Activated T-cell treated with anti-CD3 and anti-CD28 coated beads, Interleukin-2, amount 50 U/mL, for 24 hours (primary cell): ENCODE results near the gene STARD8.
A peak's percentile ranks its signal among the peaks of the same experiment; 100 is the strongest.
"Not testable (repeated sequence)": the region's sequence is repeated elsewhere in the genome, so short reads cannot be mapped to it uniquely, and the experiment has no call there.

Experiments used
- DNase-seq: peaks from one replicate; pipeline ENCODE4 v3.0.0-alpha.2; 2020
- H3K27ac Mint-ChIP-seq: 2 replicates; pipeline ENCODE4 v1.8.0; 2020; ENCODE audit warnings: mild to moderate bottlenecking, mixed read lengths
- H3K27me3 Mint-ChIP-seq: 2 replicates; pipeline ENCODE4 v1.8.0; 2020; ENCODE audit warnings: mixed read lengths
- H3K36me3 Mint-ChIP-seq: 2 replicates; pipeline ENCODE4 v1.8.0; 2020; ENCODE audit warnings: low read depth, mixed read lengths
- H3K4me1 Mint-ChIP-seq: 2 replicates; pipeline ENCODE4 v1.8.0; 2020; ENCODE audit warnings: low read depth, mixed read lengths
- H3K4me3 Mint-ChIP-seq: 2 replicates; pipeline ENCODE4 v1.8.0; 2020; ENCODE audit warnings: mild to moderate bottlenecking, moderate library complexity, mixed read lengths
- H3K9me3 Mint-ChIP-seq: 2 replicates; pipeline ENCODE4 v1.8.0; 2020; ENCODE audit warnings: mixed read lengths

The STARD8 gene

DNA sequence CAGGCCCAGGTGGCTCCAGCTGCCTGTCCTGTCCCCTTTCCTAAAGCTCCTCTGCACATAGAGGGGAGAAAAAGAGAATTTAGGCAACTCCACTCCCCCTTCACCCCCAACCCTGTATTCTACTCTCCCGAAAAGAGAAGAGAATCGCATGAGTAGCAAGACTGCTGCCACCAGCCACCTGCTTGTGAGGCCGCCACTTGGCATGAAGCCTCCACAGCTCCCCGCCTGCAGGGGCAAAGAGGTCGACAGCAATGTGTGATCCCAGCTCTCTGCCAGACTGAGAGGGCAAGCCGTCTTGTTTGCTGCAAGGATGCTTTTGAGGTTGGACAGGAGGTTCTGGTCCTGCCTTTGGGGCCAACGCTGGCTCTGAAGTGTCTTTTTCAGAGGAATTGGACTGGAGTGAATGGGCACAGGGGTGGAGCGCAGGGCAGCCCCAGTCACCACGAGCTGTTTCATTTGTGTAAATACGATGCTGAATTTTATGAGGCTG is 77.1 kb downstream of the STARD8 start:
- peaks cover 46% of the 10 kb centered on the region for H3K27me3 Mint-ChIP-seq
- H3K4me1 Mint-ChIP-seq: no peaks in the 10 kb centered on the region
- DNase-seq: peak; percentile 9
- no peak overlapping the region for H3K27ac Mint-ChIP-seq
- H3K36me3 Mint-ChIP-seq: no peaks in the 10 kb centered on the region
- H3K9me3 Mint-ChIP-seq: no peaks in the 10 kb centered on the region
- H3K4me3 Mint-ChIP-seq: no peak overlapping the region

DNA sequence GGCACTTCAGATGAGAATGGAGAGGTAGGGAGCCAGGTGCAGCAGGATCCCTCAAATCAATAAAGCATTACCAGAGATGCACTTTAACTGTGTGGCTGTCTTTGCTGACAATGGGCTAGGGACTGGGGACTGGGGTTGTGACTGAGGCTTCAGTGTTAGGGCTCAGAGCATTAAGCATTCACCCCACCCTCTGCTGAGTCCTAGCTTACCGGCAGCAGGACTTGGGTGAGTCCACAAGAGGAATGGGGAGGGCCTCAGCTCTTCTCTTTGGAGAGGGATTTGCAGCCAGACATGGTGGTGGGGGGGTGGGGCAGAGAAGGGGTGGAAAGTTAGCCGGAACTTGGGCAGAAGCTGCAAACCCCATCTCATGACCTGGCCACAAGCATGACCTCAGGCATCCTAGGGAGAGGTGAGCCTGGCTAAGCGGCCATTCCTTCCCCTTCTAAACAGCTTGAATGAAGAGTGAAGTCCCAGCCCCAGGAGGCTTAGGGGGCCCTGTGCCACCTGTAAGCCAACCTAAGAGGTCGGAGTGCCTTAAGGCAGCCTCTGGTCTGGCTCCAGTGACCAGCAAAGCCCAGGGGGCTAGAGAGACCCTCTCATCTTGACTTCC is 78.4 kb downstream of the STARD8 start:
- Mint-ChIP-seq H3K27me3 (peaks cover 49% of the 10 kb centered on the region), H3K4me3 (no peak overlapping the region), H3K36me3 (no peaks in the 10 kb centered on the region), H3K9me3 (no peaks in the 10 kb centered on the region), H3K4me1 (no peaks in the 10 kb centered on the region), H3K27ac (no peak overlapping the region)
- peak; percentile 8 for DNase-seq

DNA sequence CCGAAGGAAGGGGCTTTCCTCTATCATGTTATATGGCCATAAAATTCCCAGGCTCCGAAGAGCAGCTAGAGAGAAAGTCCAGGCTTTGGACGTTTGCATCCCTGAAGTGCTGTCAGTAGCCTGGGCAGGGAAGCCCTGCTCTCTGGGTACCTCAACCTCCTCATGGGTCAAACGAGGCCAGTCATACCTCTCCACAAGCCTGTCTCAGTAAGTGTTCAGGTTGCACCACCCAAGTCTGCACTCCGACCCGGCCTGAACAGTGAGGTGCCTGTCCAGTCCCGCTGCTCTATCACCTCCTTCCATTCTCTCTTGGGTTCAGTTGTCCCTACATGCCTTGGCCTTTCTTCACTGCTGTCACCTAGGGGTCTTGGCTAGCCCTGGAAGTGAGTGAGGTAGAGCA is 78.9 kb downstream of the STARD8 start:
- DNase-seq: no peak
- H3K9me3 Mint-ChIP-seq: no peaks in the 10 kb centered on the region
- no peaks in the 10 kb centered on the region for H3K36me3 Mint-ChIP-seq
- no peaks in the 10 kb centered on the region for H3K4me1 Mint-ChIP-seq
- no peak overlapping the region for H3K27ac Mint-ChIP-seq
- peaks cover 54% of the 10 kb centered on the region for H3K27me3 Mint-ChIP-seq
- H3K4me3 Mint-ChIP-seq: no peak overlapping the region

DNA sequence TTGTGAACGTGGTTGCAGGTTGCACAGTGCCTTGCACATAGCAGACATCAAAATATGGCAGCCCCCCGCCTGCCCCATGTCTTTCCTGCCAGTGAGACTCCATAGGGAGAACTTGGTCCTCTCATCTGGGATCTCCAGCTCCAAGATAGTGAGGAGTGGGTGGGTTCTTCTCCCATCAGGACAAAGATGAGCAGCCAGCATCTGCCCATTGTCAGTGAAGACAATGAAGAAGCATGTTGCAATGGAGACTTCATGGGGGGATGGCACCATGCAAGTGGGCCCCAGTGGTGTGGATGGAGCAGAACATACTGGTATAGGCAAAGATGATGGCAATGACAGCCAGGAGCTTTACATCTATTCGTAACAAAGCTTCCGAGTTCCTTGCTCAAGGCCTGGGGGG is 80.2 kb downstream of the STARD8 start:
- no peaks in the 10 kb centered on the region for H3K36me3 Mint-ChIP-seq
- no peak overlapping the region for H3K4me3 Mint-ChIP-seq
- H3K27me3 Mint-ChIP-seq: peaks cover 56% of the 10 kb centered on the region
- DNase-seq: no peak
- H3K4me1 Mint-ChIP-seq: no peaks in the 10 kb centered on the region
- H3K9me3 Mint-ChIP-seq: no peaks in the 10 kb centered on the region
- H3K27ac Mint-ChIP-seq: no peak overlapping the region

DNA sequence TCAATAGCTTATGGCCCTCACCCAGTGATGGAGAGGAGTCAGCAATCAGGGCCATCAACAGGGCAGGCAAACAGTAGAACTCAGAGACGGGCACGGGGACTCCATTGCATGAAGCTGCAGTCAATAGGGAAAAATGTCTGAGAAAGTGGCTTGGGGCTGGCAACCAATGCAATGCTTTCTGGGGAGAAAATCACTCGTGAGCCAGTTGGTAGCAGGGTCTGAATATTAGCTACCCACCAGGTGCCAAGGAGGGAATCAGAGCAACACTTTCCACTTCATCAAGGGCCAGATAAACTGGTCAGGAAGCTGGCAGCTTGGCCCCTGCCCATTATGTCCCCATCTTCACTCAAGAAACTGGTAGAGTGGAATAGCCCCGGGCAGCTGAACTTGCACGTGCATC is 80.7 kb downstream of the STARD8 start:
- DNase-seq: no peak
- no peaks in the 10 kb centered on the region for H3K4me1 Mint-ChIP-seq
- no peaks in the 10 kb centered on the region for H3K36me3 Mint-ChIP-seq
- H3K27ac Mint-ChIP-seq: no peak overlapping the region
- H3K27me3 Mint-ChIP-seq: peaks cover 61% of the 10 kb centered on the region
- H3K9me3 Mint-ChIP-seq: no peaks in the 10 kb centered on the region
- no peak overlapping the region for H3K4me3 Mint-ChIP-seq

DNA sequence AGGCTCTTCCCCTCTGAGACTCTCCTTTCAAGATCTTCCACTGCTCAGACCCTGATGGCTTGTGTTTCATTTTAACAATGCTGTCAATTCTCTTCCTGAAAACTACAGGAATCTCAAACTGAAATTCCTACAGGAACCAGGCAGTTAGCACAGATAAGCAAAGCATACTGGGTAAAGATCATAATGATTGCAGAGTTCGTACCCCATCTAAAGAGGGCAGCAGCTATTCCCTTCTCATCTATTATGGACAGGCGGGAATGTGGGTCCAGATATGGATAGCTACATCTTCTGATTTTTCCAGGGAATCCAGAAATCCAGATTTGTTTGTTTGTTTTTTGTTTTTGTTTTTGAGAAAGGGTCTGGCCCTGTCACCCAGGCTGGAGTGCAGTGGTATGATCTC is 83.8 kb downstream of the STARD8 start:
- Mint-ChIP-seq H3K4me3 (no peak overlapping the region), H3K36me3 (no peaks in the 10 kb centered on the region), H3K4me1 (no peaks in the 10 kb centered on the region), H3K27ac (no peak overlapping the region), H3K27me3 (peaks cover 73% of the 10 kb centered on the region), H3K9me3 (no peaks in the 10 kb centered on the region)
- DNase-seq: no peak

DNA sequence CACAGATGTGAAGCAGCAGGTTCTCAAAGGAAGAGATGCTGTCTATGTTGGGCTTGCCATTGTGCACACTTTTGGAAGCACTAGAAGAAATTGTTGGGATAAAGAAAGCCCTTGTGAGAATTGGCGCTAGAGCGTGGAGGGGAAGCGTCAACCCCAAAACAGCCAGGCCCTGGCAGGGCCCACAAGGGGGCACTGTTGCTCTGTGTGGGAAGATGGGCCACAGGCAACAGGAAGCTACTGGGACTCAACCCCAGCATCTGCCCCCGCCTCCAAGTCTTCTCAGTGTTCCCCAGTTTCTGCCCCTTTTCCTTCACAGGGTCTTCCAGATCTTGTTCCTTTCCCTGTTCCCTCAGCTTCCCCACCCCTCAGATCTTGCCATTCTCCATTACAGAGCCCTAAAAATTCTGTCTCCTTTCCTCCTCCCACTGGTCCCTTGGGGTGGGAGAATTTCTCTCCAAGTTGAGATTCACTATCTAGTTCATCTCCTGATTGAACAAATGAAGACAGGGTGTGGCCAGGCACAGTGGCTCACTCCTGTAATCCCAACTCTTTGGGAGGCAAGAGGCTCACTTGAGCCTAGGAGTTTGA is 85.5 kb downstream of the STARD8 start:
- Mint-ChIP-seq H3K4me3 (no peak overlapping the region), H3K36me3 (no peaks in the 10 kb centered on the region), H3K9me3 (no peaks in the 10 kb centered on the region), H3K27me3 (peaks cover 58% of the 10 kb centered on the region), H3K4me1 (no peaks in the 10 kb centered on the region), H3K27ac (no peak overlapping the region)
- peak; percentile 80 for DNase-seq

DNA sequence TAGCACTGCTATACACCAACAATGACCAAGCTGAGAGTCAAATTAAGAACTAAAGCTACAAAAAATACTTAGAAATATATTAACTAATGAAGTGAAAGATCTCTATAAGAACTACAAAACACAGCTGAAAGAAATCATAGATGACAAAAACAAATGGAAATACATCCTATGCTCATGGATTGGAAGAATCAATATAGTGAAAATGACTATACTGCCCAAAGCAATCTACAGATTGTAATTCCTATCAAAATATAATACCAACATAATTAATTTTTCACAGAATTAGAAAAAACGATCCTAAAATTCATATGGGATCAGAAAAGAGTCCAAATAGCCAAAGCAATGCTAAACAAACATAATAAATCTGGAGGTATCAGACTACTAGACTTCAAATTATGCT is 87.8 kb downstream of the STARD8 start:
- Mint-ChIP-seq H3K27ac (no peak overlapping the region), H3K4me1 (no peaks in the 10 kb centered on the region), H3K36me3 (no peaks in the 10 kb centered on the region), H3K9me3 (no peaks in the 10 kb centered on the region), H3K4me3 (no peak overlapping the region), H3K27me3 (peaks cover 51% of the 10 kb centered on the region)
- no peak for DNase-seq

DNA sequence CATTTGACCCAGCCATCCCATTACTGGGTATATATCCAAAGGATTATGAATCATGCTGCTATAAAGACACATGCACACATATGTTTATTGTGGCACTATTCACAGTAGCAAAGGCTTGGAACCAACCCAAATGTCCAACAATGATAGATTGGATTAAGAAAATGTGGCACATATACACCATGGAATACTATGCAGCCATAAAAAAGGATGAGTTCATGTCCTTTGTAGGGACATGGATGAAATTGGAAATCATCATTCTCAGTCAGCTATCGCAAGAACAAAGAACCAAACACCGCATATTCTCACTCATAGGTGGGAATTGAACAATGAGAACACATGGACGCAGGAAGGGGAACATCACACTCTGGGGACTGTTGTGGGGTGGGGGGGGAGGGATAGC is 94.4 kb downstream of the STARD8 start:
- H3K36me3 Mint-ChIP-seq, DNase-seq, H3K9me3 Mint-ChIP-seq, H3K27ac Mint-ChIP-seq, H3K4me1 Mint-ChIP-seq, H3K4me3 Mint-ChIP-seq: not testable (repeated sequence)
- H3K27me3 Mint-ChIP-seq: peaks cover 17% of the 10 kb centered on the region

DNA sequence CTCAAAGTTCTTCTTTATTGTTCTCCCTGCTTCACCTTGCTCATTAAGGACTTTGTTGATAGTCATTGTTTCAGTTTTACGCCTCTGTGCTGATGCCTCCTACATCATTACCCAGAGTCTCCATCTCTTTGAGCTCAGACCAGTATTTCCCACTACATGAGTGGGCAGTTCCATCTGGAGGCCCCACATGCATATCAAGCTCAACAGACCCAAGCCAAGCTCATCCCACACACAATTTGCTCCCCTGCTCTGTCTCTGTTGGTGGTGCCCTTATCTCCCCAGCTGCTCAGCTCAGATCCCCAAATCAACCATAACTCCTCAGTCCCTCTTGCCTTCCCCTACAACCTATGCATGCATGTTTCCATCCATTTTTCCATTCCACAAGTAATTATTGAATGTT is 96.3 kb downstream of the STARD8 start:
- H3K27me3 Mint-ChIP-seq: peaks cover 16% of the 10 kb centered on the region

DNA sequence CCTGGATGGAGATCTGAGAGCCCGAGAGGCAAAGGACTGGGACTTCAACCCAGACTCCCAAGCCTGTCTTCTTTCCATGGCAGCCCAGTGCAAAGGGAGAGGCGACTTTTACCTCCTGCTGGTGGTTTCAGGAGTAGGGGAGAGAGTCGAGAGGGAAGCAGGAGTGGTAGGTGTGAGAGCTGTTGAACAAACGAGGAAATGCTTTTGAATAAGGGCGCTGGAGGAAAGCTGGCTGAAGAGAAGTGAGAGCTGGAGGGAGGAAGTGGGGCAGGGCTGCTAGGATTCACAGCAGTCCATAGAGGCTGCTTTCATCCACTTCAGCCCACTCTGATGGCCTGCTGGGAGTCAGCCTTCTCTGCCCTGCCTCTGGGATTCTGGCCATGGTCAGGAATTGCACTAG is 99.5 kb downstream of the STARD8 start:
- H3K4me1 Mint-ChIP-seq: peaks cover 12% of the 10 kb centered on the region
- no peak overlapping the region for H3K4me3 Mint-ChIP-seq
- no peaks in the 10 kb centered on the region for H3K36me3 Mint-ChIP-seq
- no peak for DNase-seq
- no peak overlapping the region for H3K27ac Mint-ChIP-seq
- peaks cover 28% of the 10 kb centered on the region for H3K27me3 Mint-ChIP-seq
- peaks cover 2% of the 10 kb centered on the region for H3K9me3 Mint-ChIP-seq

More for the DNA sequence above, 96.3 kb downstream of the STARD8 start:
- Mint-ChIP-seq H3K9me3 (peaks cover 2% of the 10 kb centered on the region), H3K4me3 (no peak overlapping the region), H3K36me3 (no peaks in the 10 kb centered on the region), H3K4me1 (peaks cover 2% of the 10 kb centered on the region), H3K27ac (no peak overlapping the region)
- DNase-seq: no peak

DNA sequence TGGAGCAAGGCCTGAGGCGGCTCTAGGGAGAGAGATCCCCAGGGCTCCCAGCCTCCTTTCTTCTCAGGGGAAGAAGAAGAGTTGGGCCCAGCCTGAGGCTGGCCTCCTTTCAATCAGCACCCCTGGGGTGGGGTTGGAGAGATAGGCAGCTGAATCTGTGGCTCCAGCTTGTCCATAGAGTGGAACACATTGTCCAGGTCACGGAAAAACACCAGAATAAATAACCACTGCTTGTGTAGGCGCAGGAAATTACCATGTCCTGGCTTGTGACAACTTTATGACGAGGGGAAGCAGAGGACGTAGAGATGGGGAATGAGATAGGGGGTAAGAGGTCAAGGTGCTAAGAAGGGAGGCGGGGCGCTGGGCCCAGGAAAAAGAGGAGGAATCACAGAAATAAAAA is 100.6 kb downstream of the STARD8 start:
- Mint-ChIP-seq H3K9me3 (peaks cover 2% of the 10 kb centered on the region), H3K36me3 (no peaks in the 10 kb centered on the region), H3K4me1 (peaks cover 12% of the 10 kb centered on the region), H3K27me3 (peaks cover 35% of the 10 kb centered on the region), H3K4me3 (no peak overlapping the region), H3K27ac (no peak overlapping the region)
- no peak for DNase-seq

DNA sequence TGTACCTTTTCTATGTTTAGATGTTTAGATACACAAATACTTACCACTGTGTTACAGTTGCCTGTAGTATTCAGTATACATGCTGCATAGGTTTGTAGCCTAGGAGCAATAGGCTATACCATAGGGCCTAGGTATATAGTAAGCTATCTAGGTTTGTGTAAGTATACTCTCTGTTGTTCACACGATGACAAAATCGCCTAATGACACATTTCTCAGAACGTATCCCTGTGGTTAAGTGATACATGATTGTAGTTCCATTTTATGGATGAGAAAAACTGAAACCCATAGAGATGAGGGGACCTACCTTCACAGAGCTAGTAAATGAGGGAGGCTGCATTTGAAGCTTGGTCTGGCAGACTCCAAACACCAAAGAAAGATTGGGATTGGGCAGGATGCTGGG is 102.0 kb downstream of the STARD8 start:
- Mint-ChIP-seq H3K27me3 (peaks cover 47% of the 10 kb centered on the region), H3K4me3 (no peak overlapping the region), H3K27ac (no peak overlapping the region), H3K4me1 (peaks cover 14% of the 10 kb centered on the region), H3K36me3 (no peaks in the 10 kb centered on the region), H3K9me3 (peaks cover 2% of the 10 kb centered on the region)
- DNase-seq: no peak

DNA sequence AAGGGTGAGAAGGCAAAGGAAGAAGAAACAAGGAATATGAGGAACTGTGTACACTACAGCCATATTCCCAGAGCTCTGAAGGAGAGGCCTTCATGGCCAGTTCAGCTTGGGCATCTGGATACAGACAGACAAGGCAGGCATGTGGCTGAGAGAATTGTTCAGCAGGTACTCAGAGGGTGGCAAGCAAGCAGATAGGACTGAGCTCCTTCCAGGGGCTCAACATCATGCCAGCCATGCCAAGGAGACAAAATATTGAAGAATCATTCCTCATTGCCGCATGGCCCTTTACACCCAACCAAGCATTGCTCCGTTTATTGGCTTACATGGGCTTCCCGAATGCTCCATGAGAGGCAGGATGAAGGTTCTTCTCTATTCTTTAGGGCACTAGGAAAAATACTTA is 102.8 kb downstream of the STARD8 start:
- DNase-seq: no peak
- H3K4me3 Mint-ChIP-seq: no peak overlapping the region
- peaks cover 15% of the 10 kb centered on the region for H3K4me1 Mint-ChIP-seq
- no peaks in the 10 kb centered on the region for H3K36me3 Mint-ChIP-seq
- peaks cover 2% of the 10 kb centered on the region for H3K9me3 Mint-ChIP-seq
- H3K27me3 Mint-ChIP-seq: peaks cover 49% of the 10 kb centered on the region
- no peak overlapping the region for H3K27ac Mint-ChIP-seq

DNA sequence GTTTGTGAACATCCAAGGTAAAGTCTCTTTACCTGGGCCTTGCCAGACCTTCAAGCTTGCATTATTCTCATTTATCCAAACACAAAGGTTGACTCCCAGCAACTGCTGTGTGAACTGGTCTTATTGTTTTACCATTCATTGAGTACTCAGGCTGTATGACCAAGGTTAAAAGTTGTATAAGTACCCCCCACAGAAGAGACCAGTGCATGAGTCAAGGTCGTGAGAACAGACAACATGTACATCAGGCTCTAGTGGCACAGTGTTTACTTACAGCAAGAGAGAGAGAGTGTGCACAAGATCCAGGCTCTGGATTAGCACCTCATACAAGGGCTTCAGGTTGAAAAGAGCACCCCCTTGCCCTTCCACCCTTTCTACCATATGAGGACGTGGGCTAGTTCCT is 103.9 kb downstream of the STARD8 start:
- Mint-ChIP-seq H3K27me3 (peaks cover 51% of the 10 kb centered on the region), H3K36me3 (no peaks in the 10 kb centered on the region), H3K27ac (no peak overlapping the region), H3K4me1 (peaks cover 15% of the 10 kb centered on the region), H3K9me3 (no peaks in the 10 kb centered on the region), H3K4me3 (no peak overlapping the region)
- DNase-seq: no peak

DNA sequence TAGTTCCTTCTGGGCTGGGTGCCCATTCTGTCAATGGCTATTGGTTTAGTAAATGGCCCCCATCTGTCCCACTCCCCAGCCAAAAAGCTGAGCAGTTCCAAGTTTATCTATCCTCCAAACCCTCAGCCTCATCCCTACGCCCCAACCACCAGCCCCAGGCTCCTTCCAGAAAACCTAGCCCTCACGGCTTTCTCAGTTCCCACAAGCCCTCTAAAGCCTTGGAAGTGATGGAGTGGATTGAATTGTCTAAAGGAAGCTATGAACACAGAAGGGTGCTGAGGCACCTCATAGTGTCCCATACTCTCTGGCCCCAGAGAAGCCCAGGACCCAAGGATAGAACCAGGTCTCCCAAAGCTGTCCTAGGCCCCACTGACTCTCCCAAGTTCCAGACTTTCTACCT is 105.8 kb downstream of the STARD8 start:
- no peak for DNase-seq
- peaks cover 15% of the 10 kb centered on the region for H3K4me1 Mint-ChIP-seq
- H3K9me3 Mint-ChIP-seq: no peaks in the 10 kb centered on the region
- H3K27me3 Mint-ChIP-seq: peaks cover 48% of the 10 kb centered on the region
- H3K27ac Mint-ChIP-seq: no peak overlapping the region
- H3K36me3 Mint-ChIP-seq: no peaks in the 10 kb centered on the region
- no peak overlapping the region for H3K4me3 Mint-ChIP-seq
